HepG2 (cell line): ENCODE data around the gene CAPN12. TPM values are rescaled to one million over a fixed set of nuclear protein-coding genes. Genes with fewer than 3 reads are reported as not detected.
A peak's percentile ranks its signal among the peaks of the same experiment; 100 is the strongest.

ENCODE experiments used
- CHD4 ChIP-seq: fragments of 200-600 bp; sonication (generic); IDR thresholded peaks from 2 replicates; pipeline ENCODE4 v1.7.0; 2017; ENCODE audit warnings: mild to moderate bottlenecking, low read length, borderline replicate concordance
- HCFC1 ChIP-seq: fragments of 150-350 bp; IDR thresholded peaks from 2 replicates; pipeline ENCODE4 v1.6.1; 2014; ENCODE audit warnings: low read depth, low read length
- KDM6A ChIP-seq: IDR thresholded peaks from 2 replicates; pipeline ENCODE4 v1.6.1; 2016; ENCODE audit warnings: low read depth
- NCOA5 ChIP-seq: sonication (generic); formaldehyde crosslinking; IDR thresholded peaks from 2 replicates; pipeline ENCODE4 v1.4.0; 2020; ENCODE audit warnings: missing genetic modification reagents
- NFIC ChIP-seq: IDR thresholded peaks from 2 replicates; pipeline ENCODE4 v1.6.1; 2012; ENCODE audit warnings: mild to moderate bottlenecking, low read length, inconsistent platforms
- PHF21A ChIP-seq: sonication (generic); formaldehyde crosslinking; IDR thresholded peaks from 2 replicates; pipeline ENCODE4 v1.5.0; 2020; ENCODE audit warnings: mild to moderate bottlenecking, missing genetic modification reagents
- RFX3 ChIP-seq: IDR thresholded peaks from 2 replicates; pipeline ENCODE4 v1.6.1; 2016; ENCODE audit warnings: missing biosample characterization, missing genetic modification reagents
- TCF12 ChIP-seq, 2 experiments: fragments of 450-650 bp in 1 of 2; sonication (generic) in 1 of 2; formaldehyde crosslinking in 1 of 2; IDR thresholded peaks; 2 replicates each; pipeline versions ENCODE4 v1.6.1 to v1.8.0; 2017 to 2022; ENCODE audit warnings: antibody characterized with exemption in 1 of 2, mild to moderate bottlenecking in 1 of 2, missing genetic modification reagents in 1 of 2, moderate library complexity in 1 of 2
- THYN1 ChIP-seq: sonication (generic); formaldehyde crosslinking; IDR thresholded peaks from 2 replicates; pipeline ENCODE4 v1.8.1; 2023; ENCODE audit warnings: low read depth, mild to moderate bottlenecking, moderate library complexity, missing genetic modification reagents, borderline replicate concordance
- ZFAT ChIP-seq: sonication (generic); formaldehyde crosslinking; conservative IDR thresholded peaks from 2 replicates; pipeline ENCODE4 v1.8.1; 2023; ENCODE audit warnings: missing genetic modification reagents, inconsistent platforms
- ZNF121 ChIP-seq: sonication (generic); formaldehyde crosslinking; IDR thresholded peaks from 2 replicates; pipeline ENCODE4 v1.5.0; 2020; ENCODE audit warnings: mild to moderate bottlenecking, missing genetic modification reagents
- ZNF160 ChIP-seq: sonication (generic); formaldehyde crosslinking; IDR thresholded peaks from 2 replicates; pipeline ENCODE4 v1.8.0; 2022; ENCODE audit warnings: mild to moderate bottlenecking, inconsistent platforms, missing genetic modification reagents
- ZNF451 ChIP-seq: sonication (generic); formaldehyde crosslinking; IDR thresholded peaks from 2 replicates; pipeline ENCODE4 v1.5.0; 2020; ENCODE audit warnings: mild to moderate bottlenecking, missing genetic modification reagents
- ZNF563 ChIP-seq: sonication (generic); formaldehyde crosslinking; IDR thresholded peaks from 2 replicates; pipeline ENCODE4 v1.8.0; 2022; ENCODE audit warnings: mild to moderate bottlenecking, moderate library complexity, missing genetic modification reagents
- ZNF605 ChIP-seq: sonication (generic); formaldehyde crosslinking; IDR thresholded peaks from 2 replicates; pipeline ENCODE4 v1.8.0; 2022; ENCODE audit warnings: mild to moderate bottlenecking, missing genetic modification reagents
- ZNF792 ChIP-seq: IDR thresholded peaks from 2 replicates; pipeline ENCODE4 v1.6.1; 2016
- polyA plus RNA-seq, 8 experiments: library from polyadenylated mRNA; depleted of rRNA in 3 of 8; stranded (reverse) in 7 of 8; unstranded in 1 of 8; fragments of >200 nt; fragmentation: Illumina TruSeq in 4 of 8; extraction: Trizol in 4 of 8; gene quantifications; 2 replicates each; pipeline versions ENCODE4 v1.2.1 to v1.2.3, GENCODE V29; 2011 to 2016; ENCODE audit warnings: low read depth in 4 of 8, missing spikeins in 1 of 8, mixed read lengths in 1 of 8; ENCODE audit not compliant: insufficient read depth in 1 of 8
- total RNA-seq, 5 experiments: library from RNA; depleted of rRNA; stranded (reverse); fragments of >200 nt; fragmentation: Illumina TruSeq; extraction: Trizol; gene quantifications; 2 replicates each; pipeline ENCODE4 v1.2.3, GENCODE V29; 2016; ENCODE audit warnings: low read depth in 1 of 5
- TF ChIP-seq, protein P1 (sequence below): IDR thresholded peaks from 2 replicates; pipeline ENCODE4 v1.6.1; 2016; ENCODE audit warnings: mild to moderate bottlenecking
- TF ChIP-seq, protein P2 (sequence below): sonication (generic); formaldehyde crosslinking; IDR thresholded peaks from 2 replicates; pipeline ENCODE4 v1.4.0; 2020; ENCODE audit warnings: missing genetic modification reagents, borderline replicate concordance
- TF ChIP-seq, protein P3 (sequence below): sonication (generic); formaldehyde crosslinking; IDR thresholded peaks from 2 replicates; pipeline ENCODE4 v1.8.1; 2023; ENCODE audit warnings: missing genetic modification reagents, mild to moderate bottlenecking, borderline replicate concordance
- TF ChIP-seq, protein P4 (sequence below): sonication (generic); formaldehyde crosslinking; IDR thresholded peaks from 2 replicates; pipeline ENCODE4 v1.8.0; 2022; ENCODE audit warnings: low read depth, missing genetic modification reagents
- TF ChIP-seq, protein P5 (sequence below): sonication (generic); formaldehyde crosslinking; IDR thresholded peaks from 2 replicates; pipeline ENCODE4 v1.5.1; 2020; ENCODE audit warnings: mild to moderate bottlenecking, moderate library complexity, missing genetic modification reagents
- TF ChIP-seq, protein P6 (sequence below): IDR thresholded peaks from 2 replicates; pipeline ENCODE4 v1.6.1; 2016; ENCODE audit warnings: missing compliant biosample characterization, missing genetic modification reagents, borderline replicate concordance

The CAPN12 gene
- total and polyA plus RNA-seq, 2 of the 13 experiments (the other 11 are each of a cell fraction or from before 2014, with no cell fraction given), result 1.6 to 13.6 TPM

DNA sequence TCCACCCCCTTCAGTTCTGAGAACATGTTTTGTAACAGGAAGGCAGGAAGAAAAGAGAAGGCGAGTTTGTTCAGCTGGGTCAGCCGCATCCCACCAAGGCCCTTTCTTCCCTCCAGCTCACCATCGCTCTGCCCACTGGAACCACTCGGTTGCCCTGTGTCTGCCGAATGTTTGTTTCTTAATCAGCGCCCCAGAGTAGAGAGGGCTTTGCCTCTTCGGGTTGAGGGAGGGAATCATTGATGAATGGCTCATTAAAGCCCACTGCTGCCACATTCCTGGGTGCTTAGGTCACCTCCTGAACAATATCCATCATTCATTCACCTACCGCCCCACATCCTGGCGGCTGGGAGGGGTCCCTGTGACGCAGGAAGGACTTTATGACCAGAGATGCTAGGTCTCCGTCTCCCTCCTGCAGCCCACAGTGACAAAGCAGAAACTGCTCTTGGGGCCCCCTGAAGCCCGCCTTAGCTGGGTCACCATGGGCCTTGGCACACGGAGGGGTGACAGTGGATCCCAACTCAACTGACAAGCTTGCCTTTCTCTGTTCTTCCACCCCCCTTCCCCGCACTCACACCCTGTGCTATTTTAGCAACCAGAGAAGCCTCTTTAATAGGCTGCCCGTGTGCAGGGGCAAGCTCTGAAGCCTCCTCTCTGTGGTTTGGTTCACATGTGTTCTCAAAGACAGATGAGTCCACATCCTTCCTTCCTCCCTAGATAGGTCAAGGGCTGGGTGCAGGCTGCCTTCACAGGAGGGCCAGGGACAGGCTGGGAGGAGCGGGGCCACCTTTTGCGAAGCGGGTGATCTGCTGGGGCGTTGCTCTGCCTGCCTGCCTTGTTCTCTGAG lies 50.7 kb downstream of the CAPN12 start (continued):
- TF ChIP-seq ZNF563 (no peak), HCFC1 (no peak), NCOA5 (CRISPR knock-in tag) (no peak), ZNF160 (CRISPR knock-in tag) (no peak), ZNF605 (CRISPR knock-in tag) (no peak), ZNF121 (CRISPR knock-in tag) (no peak), CHD4 (no peak), KDM6A (no peak), ZNF451 (no peak), RFX3 (CRISPR knock-in tag) (no peak), THYN1 (CRISPR knock-in tag) (no peak), PHF21A (CRISPR knock-in tag) (0 out of 2 replicates have a peak, but pooled peaks have one; percentile 36), ZFAT (CRISPR knock-in tag) (no peak), TCF12 (IDR thresholded peaks at IDR 0.05) (no peak), TCF12 (CRISPR knock-in tag; IDR thresholded peaks at IDR 0.05) (no peak), NFIC (no peak), ZNF792 (CRISPR knock-in tag) (no peak)
- TF ChIP-seq, protein P1, sequence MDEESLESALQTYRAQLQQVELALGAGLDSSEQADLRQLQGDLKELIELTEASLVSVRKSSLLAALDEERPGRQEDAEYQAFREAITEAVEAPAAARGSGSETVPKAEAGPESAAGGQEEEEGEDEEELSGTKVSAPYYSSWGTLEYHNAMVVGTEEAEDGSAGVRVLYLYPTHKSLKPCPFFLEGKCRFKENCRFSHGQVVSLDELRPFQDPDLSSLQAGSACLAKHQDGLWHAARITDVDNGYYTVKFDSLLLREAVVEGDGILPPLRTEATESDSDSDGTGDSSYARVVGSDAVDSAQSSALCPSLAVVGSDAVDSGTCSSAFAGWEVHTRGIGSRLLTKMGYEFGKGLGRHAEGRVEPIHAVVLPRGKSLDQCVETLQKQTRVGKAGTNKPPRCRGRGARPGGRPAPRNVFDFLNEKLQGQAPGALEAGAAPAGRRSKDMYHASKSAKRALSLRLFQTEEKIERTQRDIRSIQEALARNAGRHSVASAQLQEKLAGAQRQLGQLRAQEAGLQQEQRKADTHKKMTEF (CRISPR knock-in tag), result no peak; the same call in 1 of the 2 replicates
- TF ChIP-seq, protein P2, sequence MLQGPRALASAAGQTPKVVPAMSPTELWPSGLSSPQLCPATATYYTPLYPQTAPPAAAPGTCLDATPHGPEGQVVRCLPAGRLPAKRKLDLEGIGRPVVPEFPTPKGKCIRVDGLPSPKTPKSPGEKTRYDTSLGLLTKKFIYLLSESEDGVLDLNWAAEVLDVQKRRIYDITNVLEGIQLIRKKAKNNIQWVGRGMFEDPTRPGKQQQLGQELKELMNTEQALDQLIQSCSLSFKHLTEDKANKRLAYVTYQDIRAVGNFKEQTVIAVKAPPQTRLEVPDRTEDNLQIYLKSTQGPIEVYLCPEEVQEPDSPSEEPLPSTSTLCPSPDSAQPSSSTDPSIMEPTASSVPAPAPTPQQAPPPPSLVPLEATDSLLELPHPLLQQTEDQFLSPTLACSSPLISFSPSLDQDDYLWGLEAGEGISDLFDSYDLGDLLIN, result no peak
- TF ChIP-seq, protein P3, sequence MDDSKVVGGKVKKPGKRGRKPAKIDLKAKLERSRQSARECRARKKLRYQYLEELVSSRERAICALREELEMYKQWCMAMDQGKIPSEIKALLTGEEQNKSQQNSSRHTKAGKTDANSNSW (CRISPR knock-in tag), result no peak
- TF ChIP-seq, protein P4, sequence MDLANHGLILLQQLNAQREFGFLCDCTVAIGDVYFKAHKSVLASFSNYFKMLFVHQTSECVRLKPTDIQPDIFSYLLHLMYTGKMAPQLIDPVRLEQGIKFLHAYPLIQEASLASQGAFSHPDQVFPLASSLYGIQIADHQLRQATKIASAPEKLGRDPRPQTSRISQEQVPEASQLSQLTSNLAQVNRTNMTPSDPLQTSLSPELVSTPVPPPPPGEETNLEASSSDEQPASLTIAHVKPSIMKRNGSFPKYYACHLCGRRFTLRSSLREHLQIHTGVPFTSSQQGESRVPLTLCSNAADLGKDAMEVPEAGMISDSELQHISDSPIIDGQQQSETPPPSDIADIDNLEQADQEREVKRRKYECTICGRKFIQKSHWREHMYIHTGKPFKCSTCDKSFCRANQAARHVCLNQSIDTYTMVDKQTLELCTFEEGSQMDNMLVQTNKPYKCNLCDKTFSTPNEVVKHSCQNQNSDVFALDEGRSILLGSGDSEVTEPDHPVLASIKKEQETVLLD (CRISPR knock-in tag), result no peak
- TF ChIP-seq, protein P5, sequence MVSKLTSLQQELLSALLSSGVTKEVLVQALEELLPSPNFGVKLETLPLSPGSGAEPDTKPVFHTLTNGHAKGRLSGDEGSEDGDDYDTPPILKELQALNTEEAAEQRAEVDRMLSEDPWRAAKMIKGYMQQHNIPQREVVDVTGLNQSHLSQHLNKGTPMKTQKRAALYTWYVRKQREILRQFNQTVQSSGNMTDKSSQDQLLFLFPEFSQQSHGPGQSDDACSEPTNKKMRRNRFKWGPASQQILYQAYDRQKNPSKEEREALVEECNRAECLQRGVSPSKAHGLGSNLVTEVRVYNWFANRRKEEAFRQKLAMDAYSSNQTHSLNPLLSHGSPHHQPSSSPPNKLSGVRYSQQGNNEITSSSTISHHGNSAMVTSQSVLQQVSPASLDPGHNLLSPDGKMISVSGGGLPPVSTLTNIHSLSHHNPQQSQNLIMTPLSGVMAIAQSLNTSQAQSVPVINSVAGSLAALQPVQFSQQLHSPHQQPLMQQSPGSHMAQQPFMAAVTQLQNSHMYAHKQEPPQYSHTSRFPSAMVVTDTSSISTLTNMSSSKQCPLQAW (CRISPR knock-in tag), result no peak
- TF ChIP-seq, protein P6, sequence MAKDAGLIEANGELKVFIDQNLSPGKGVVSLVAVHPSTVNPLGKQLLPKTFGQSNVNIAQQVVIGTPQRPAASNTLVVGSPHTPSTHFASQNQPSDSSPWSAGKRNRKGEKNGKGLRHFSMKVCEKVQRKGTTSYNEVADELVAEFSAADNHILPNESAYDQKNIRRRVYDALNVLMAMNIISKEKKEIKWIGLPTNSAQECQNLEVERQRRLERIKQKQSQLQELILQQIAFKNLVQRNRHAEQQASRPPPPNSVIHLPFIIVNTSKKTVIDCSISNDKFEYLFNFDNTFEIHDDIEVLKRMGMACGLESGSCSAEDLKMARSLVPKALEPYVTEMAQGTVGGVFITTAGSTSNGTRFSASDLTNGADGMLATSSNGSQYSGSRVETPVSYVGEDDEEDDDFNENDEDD (CRISPR knock-in tag), result no peak
